Stimulated activated CD8-positive, alpha-beta memory T cell treated with anti-CD3 and anti-CD28 coated beads, Interleukin-7, amount 100 ng/mL, for 48 hours (primary cell): ENCODE measurements around the gene PLXNB3.
A peak's percentile ranks its signal among the peaks of the same experiment; 100 is the strongest.
"Not testable (repeated sequence)": the region's sequence is repeated elsewhere in the genome, so short reads cannot be mapped to it uniquely, and the experiment has no call there.

ENCODE experiments used
- DNase-seq, 2 donors: peaks; one replicate each; pipeline ENCODE4 v3.0.0-alpha.2; 2020; ENCODE audit warnings: low read depth in 1 of 2; ENCODE audit errors: extremely low read depth in 1 of 2

Gene PLXNB3

GRCh38 chrX:153763989-153764755 is at the start of gene PLXNB3:
Gene PLXNB3 (plus strand): TSS chrX:153764249. CDS start chrX:153765536, 1,287 bp downstream.
- DNase-seq, result peak; percentile 47 to 55

- no peak for DNase-seq
Measured at GRCh38 chrX:153714256-153714655, 49.8 kb upstream of the PLXNB3 start.

GRCh38 chrX:153717445-153717844 is 46.6 kb upstream of the PLXNB3 start:
- no peak for DNase-seq

- no peak for DNase-seq
Measured at GRCh38 chrX:153719238-153719637, 44.8 kb upstream of the PLXNB3 start.

- DNase-seq, result no peak
Measured at GRCh38 chrX:153719701-153720100, 44.3 kb upstream of the PLXNB3 start.

- no peak for DNase-seq
Measured at GRCh38 chrX:153722704-153723350, 41.2 kb upstream of the PLXNB3 start.

- DNase-seq, result peak; percentile 35 to 37
Measured at GRCh38 chrX:153723351-153724251, 40.4 kb upstream of the PLXNB3 start.

- DNase-seq, result peak; percentile 75 to 76
Measured at GRCh38 chrX:153724252-153725038, 39.6 kb upstream of the PLXNB3 start, which contains the start of the genes ABCD1 and BCAP31. Gene ABCD1 (plus strand): TSS chrX:153724856. CDS start chrX:153725267, 411 bp downstream. Gene BCAP31 (minus strand): TSS chrX:153724387. CDS start chrX:153723244, 1,143 bp downstream.

GRCh38 chrX:153725039-153725831 is 38.8 kb upstream of the PLXNB3 start:
- no peak for DNase-seq

GRCh38 chrX:153725832-153726285 is 38.2 kb upstream of the PLXNB3 start:
- no peak for DNase-seq

- no peak for DNase-seq
Measured at GRCh38 chrX:153726286-153727122, 37.5 kb upstream of the PLXNB3 start.

GRCh38 chrX:153727123-153727931 is 36.7 kb upstream of the PLXNB3 start:
- DNase-seq, result no peak

- DNase-seq, result no peak
Measured at GRCh38 chrX:153728095-153728494, 36.0 kb upstream of the PLXNB3 start.

GRCh38 chrX:153728951-153729631 is 35.0 kb upstream of the PLXNB3 start:
- DNase-seq, result no peak

GRCh38 chrX:153730115-153730514 is 33.9 kb upstream of the PLXNB3 start:
- DNase-seq, result not testable (repeated sequence)

- DNase-seq, result no peak
Measured at GRCh38 chrX:153731117-153731844, 32.8 kb upstream of the PLXNB3 start.
